Dedifferentiated amniotic fluid mesenchymal stem cell (primary cell): ENCODE measurements around the gene NT5C.
"Not testable (repeated sequence)": the region's sequence is repeated elsewhere in the genome, so short reads cannot be mapped to it uniquely, and the experiment has no call there.

ENCODE experiments used
- DNase-seq: peaks from one replicate; pipeline ENCODE4 v3.0.0-alpha.2; 2016; ENCODE audit errors: extremely low spot score

The NT5C gene

DNA sequence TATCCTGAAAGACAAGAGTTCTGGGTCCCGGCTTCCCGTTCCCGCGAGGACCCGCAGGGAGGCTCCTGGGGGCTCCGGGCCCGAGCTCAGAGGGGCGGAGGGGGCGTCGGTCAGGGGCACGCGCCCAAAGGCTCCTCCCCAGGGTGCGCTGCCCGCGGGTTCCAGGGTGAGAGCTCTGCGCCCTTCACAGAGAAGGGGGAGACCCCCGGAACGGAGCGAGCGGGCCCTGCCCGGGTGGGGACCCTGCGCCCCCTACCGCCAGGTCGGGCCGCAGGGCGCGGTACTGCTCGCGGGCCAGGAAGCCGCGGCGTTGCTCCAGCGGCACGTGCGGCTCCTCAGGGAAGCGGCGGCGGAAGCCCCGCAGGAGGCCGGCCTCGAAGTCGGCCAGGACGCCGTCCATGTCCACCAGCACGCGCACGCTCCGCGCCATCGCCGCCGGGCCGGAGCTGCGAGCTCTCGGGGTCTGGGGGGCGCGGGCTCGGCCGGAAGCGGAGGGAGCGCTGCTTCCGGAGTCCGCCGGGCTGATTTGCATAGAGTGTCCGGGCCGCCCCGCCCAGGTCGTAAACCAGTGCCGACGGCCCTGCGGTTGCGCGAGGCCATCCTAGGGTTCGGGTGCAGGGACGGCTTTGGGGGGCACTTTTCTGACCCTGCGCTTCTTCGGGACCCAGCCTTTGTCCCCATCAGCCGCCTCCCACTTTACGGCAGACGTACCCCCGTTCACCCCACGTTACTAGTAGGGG, at the start of gene NT5C:
Gene NT5C, minus strand, starts transcription at position 465 of the 740 bp plus-strand sequence. Its CDS starts 35 bp downstream, at position 430.
- DNase-seq, result peak; percentile 58

DNA sequence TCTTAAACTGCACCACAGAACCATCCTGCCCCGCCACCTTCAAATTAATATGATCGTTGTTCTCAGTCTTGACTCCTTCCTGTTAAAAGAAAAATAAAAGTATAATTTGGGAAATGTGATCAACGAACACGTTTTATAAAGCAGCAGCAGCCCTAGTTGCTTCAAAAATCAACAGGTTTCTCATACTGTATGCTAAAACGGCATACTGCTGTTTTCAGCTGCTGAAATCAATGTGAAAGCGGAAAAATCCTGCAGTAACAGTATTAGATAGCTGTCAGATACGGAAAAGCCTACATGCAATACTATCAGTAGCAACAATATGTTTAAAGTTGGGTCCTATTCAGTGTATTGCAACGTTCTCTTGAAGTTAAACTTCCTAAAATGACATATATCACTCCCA, 49.6 kb upstream of the NT5C start:
- DNase-seq, result no peak

DNA sequence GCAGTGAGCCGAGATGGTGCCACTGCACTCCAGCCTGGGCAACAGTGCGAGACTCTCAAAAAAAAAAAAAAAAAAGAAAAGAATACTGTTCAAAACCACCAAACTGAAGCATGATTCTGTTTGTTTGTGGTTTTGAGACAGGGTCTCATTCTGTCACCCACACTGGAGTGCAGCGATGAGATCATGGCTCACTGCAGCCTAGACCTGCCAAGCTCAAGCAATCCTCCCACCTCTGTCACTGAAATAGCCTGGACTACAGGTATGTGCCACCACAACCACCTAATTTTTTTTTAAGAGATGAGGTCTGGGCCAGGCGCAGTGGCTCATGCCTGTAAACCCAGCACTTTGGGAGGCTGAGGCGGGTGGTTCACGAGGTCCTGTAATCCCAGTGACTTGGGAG, 46.9 kb upstream of the NT5C start:
- DNase-seq, result no peak

GRCh38 chr17:75176625-75177024, 45.1 kb upstream of the NT5C start:
- DNase-seq, result no peak

DNA sequence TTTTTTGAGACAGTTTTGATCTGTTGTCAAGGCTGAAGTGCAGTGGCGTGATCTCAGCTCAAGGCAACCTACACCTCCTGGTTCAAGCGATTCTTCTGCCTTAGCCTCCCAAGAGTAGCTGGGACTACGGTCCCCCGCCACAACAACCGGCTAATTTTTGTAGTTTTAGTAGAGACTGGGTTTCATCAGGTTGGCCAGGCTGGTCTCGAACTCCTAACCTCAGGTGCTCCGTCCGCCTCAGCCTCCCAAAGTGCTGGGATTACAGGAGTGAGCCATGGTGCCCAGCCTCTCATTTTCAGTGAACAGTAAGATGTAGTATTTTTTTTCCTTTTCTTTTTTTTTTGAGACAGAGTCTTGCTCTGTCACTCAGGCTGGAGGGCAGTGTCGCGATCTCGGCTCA, 43.5 kb upstream of the NT5C start:
- DNase-seq, result no peak

GRCh38 chr17:75173526-75173925, 42.0 kb upstream of the NT5C start:
- DNase-seq, result no peak

DNA sequence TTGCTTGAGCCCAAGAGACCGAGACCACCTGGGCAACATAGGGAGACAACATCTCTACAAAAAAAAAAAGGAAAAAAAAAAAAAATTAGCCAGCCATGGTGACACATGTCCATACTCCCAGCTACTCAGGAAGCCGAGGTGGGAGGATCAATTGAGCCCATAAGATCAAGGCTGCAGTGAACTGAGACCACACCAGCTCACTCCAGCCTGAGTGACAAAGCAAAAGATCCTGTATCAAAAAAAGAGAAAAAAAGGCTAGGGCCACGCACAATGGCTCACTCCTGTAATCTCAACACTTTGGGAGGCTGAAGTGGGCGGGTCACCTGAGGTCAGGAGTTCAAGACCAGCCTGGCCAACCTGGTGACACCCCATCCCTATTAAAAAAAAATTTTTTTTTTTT, 37.5 kb upstream of the NT5C start:
- no peak for DNase-seq

DNA sequence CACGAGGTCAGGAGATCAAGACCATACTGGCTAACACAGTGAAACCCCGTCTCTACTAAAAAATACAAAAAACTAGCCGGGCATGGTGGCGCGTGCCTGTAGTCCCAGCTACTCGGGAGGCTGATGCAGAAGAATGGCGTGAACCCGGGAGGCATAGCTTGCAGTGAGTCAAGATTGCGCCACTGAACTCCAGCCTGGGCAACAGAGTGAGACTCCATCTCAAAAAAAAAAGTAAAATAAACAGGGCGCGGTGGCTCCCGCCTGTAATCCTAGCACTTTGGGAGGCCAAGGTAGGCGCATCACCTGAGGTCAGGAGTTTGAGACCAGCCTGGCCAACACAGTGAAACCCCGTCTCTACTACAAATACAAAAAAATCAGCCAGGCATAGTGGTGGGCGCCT, 33.1 kb upstream of the NT5C start:
- not testable (repeated sequence) for DNase-seq

- DNase-seq, result no peak
These were observed 31.5 kb upstream of the NT5C start for GRCh38 chr17:75163074-75163473.

DNA sequence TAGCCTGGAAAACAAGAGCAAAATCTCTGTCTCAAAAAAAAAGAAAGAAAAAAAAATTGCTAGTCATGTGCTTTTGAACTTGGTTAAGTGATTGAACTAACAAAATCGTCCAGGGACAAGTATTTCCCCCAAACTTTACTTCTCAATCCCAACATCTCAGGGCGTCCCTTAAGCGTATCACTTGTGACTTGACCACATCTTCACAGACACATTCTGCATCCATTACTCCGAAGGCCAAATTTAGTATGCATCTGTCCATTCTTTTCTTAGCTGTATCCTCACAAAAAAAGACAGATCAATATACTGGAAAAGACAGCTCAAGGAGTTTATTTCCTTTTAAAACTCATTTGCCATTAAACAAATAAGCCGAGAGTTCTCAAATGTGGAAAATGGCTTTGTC, 28.7 kb upstream of the NT5C start:
- DNase-seq, result no peak

DNA sequence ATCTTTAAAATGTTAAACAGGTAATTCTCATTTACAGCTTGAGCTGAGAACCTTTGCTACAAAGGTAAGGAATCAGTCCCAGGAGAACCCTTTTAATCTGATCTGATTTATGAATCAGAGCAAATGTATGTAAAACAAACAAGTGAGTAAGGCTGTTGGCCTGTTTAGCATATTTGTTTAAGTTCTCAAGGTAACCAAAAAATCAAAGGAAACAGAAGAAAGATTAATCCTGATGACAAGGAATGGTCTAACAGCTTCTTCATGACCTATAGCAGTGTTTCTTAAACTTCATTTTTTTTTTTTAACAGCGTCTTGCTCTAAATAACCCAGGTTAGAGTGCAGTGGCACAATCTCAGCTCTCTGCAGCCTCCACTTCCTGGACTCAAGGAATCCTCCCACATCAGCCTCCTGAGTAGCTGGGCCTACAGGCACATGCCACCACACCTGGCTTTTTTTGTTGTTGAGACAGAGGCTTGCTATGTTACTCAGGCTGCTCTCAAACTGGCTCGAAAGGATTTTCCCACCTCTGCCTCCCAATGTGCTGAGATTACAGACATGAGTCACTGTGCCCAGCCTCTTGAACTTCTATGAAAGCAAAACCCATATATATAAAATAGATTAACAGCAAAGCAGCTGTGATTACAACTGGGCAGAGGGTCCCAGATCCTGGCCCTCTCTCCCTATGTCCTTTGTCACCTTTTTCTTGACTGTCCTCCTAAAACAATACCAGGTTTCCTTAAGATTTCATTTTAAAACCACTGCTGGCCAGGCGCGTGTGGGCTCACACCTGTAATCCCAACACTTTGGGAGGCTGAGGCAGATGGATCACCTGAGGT, 27.9 kb upstream of the NT5C start:
- no peak for DNase-seq

- DNase-seq, result not testable (repeated sequence)
These were observed 26.9 kb upstream of the NT5C start for GRCh38 chr17:75158480-75158879.

DNA sequence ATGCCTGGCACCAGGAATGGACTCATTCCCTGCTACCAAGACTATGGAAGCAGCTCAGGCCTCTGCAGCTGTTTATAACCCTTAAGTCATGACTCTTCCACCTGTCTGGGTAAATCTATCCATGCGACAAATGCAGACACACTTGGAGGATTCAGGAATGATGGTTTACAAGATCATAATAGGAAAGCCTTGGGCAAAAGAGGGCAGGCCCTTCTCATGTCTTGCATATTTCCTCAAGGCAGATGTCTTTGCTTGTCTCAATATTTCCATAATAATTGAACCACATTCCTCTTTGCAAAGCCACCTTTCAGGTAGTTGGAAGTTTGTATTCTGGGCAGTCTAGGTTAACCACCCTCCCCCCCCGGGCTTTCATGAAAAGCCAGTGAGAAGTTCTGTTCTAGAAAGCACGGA, 23.7 kb upstream of the NT5C start:
- DNase-seq, result no peak

- peak; percentile 99 for DNase-seq
These were observed 22.9 kb upstream of the NT5C start, which contains the start of gene JPT1 for GRCh38 chr17:75154195-75155106. TSS of gene JPT1 (minus strand) at chr17:75154512. CDS start at chr17:75154397, 115 bp downstream.

DNA sequence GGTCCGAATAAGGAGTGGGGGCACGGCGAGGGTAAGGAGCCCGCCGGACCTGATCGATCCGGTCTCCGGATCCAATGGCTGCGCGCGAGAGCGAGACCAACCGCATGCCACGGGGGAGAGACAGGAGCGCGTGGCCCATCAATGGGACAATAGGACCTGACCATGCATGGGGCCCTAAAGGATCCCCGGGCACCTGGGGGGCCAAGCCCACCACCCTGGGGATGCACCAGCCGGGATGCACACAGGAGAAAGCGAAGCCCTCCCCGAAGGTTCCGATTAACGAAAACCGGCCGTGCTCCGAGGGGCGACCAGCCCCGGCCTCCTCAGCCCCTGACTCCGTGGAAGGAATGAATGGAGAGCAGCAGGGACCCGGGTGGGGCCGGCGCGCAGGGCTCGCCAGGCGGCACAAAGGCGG, 22.2 kb upstream of the NT5C start:
- DNase-seq, result no peak

DNA sequence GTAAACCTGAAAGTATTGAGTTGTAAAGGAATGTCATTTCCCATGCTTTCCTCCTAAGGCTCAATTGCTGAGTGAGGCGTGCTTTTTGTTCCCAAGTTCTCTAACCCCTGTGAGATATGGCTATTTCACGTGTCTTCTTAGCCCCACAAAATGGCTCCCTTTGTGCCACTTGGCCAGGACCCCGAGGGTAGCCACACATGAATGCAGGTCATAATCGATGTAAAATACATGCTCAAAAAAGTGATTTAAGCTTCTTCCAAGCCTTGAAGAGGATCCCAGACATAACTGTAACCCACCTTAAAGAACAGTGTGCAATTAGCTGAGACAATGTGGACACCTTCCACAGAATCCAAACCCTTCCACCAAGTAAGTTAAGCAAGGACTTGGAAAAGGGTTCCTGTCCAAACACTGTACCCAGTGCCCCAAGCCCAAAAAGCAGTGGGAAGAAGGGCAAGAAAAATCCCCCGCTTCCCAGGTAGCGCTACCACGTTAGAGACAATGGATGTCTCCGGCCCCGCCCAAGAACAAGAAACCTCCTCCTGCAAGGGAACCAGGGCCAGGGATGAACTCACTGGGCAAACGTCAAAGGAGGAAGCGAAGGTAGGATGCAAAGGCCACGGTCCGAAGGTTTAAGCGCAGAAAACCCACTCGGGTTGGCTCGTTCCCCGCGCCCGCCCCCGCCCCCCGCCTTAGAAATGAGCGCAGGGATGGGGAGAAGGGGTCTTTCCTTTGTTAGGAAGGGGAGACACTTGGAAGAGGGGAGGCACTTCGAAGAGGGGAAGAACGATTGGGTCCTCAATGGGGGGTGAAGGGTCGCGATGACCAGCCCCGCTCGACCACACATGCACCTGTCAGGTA, 21.6 kb upstream of the NT5C start:
- no peak for DNase-seq

DNA sequence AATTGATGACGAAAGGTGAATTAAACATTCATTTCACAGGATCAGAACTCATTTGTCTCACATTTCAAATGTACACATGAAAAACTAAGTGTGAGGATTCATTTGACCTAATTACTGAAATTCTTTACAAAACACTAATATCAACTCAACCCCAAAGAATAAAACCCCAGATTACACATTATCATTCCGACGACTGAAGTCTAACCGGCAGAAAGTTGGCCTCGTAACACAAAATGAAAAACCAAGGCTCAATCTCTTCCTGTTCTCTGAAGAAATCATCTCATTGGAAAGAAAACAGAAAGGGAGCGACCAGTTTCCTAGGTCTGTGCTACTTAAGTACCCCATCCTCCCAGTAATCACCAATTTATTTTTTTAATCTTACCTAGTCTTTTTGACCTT, 21.0 kb upstream of the NT5C start:
- DNase-seq, result no peak

GRCh38 chr17:75151930-75152329, 20.4 kb upstream of the NT5C start:
- DNase-seq, result no peak

GRCh38 chr17:75147878-75148546, 16.5 kb upstream of the NT5C start:
- no peak for DNase-seq

- DNase-seq, result no peak
These were observed 15.1 kb upstream of the NT5C start for GRCh38 chr17:75146592-75146991.
